Measurements from ENCODE around the gene PDZD8.

Gene PDZD8

GRCh38 chr10:117390420-117390819 lies 15.2 kb upstream of the PDZD8 start:
- no peak for DNase-seq

GRCh38 chr10:117386805-117387204 lies 11.6 kb upstream of the PDZD8 start:
- no peak for DNase-seq

DNA sequence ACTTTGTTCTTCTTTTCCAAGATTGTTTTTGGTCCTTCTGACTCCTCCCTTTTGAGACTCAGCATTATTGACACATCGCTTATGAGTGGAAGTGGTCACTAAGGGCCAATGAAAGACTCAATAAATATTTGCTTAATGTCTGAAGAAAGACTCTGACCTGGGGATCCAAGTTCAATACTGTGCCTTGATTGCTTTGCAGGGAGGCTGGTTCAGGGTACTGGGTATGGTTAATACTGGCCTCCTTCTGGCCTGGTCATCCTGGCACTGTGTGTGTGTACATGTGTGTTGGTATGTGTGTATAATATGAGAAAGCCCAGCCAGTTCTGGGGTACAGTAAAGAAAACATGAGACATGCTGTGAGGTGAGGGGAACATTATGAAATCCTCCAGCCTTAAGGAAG lies 7.6 kb upstream of the PDZD8 start:
- DNase-seq: no peak

DNA sequence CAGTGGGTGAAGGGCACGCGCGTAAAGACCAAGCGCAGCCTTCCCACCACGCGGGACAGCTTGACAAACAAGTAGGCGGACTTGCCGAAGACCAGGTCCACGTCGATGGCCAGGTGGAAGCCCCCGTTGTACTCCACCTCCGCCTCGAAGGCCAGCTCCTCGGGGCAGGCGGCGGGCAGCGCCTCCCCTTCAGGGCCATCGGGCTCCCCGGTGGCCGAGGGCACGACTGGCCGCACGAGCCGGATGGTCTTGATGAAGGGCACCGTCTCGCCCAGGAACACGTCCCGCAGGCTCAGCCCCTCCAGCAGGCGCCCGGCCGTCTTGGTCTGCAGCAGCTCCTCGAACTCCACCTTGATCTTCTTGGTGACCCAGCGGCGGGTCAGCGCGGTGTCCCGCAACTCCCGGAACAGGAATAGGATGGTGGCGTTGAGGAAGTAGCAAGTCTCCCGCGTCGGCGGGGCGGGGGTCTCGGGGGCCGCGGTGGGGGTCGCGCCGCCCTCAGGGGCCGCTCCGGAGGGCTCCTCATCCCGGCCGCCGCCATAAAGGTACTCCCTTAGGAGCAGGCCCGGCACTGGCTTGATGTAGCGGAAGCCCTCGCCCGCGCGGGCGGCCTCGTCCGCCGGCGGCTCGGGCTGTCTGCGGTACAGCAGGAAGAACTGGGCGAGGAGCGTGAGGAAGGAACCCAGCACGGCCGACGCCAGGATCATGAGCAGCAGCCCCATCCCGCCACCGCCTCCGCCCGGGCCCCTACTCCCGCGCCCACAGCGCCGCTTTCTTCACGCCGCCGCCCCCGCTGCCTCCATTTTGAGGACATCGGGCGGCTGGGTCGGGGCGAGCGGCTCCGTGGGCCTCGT lies 507 bp downstream of the PDZD8 start:
- peak; percentile 24 for DNase-seq

DNA sequence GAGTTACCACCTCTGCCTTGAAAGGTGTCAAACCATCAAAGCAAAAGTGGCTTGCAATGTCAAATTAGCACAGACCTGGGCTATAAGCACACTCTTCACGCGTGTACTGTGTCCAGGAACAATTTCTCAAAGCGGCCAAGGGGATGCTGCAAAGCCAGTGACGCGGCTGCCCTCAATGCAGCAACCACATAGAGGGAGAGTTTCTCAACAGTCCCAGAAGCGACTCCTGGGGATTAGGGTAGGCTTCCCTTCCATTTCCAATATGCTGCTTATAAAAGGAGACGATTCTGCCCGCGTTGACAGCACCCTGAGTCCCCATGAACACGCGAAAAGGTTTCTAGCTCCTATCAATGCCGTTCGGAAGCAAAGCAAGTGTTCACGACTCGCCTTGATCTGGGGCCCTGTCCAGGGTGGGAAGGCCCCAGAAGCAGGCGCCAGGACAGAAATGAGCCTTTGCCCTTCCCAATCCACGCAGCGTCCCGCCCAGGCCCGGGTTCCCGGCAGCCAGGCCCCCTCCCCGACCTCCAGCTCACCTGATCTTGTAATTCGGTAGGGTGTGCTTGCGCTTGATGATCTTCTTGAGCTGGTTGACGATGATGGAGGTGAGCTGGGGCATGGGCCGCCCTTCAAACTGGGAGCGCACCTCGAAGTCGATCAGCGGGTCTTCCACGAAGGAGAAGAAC lies 1.3 kb downstream of the PDZD8 start:
- peak; percentile 13 for DNase-seq

DNA sequence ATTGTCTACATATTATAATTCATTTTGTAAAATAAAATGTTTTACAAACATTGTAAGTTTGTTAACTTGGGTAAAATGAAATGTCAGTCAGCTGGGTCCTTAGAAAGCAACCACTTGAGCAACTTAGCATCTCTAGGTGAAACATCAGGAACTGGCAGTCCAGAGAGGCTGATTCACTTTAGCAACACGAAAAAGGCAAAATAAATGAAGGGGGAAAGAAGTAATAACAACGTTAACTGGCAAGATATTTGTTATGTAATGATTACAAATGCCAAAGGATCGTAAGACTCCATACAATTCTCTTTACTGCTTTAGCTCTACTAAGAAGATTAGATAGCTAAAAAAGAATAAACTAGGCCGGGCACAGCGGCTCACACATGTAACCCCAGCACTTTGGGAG lies 5.0 kb downstream of the PDZD8 start:
- DNase-seq: no peak

- DNase-seq: no peak
Measured at GRCh38 chr10:117367718-117368117, 7.5 kb downstream of the PDZD8 start.

DNA sequence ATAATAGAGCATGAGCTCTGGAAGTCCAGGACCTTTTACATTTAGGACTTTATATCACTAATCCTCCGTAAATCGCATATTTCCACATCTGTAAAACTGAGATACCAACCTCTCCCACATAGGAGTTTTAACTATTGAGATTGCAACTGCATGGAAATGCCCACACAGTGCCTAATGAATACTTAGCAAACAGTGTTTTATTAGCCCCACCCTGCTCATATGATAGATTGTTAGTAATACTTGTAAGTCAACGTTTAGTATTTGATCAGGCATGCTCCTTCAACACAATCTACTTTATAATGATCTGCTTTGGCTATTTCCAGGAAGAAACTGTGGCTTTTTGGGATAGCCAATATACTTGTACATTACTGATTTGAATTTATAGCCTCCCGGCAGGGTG lies 8.5 kb downstream of the PDZD8 start:
- DNase-seq: no peak

DNA sequence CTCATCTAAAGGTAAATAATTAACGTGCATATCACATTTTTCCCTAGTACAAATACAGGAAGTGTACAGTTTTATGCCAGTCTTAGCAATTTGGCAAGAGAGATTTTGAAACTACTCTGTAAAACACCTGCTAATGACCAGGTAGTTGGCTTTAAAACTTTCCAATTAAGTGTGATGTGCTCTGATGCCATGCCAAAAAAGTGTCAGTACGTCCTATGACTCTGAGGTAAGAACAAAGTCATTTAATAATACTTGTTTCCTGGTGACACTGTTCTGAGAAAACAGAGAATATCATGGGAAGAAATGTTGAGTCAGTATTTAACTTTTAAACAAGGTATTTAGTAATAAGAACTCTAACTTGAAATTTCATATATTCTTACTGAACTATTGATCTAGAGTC lies 9.6 kb downstream of the PDZD8 start:
- no peak for DNase-seq

GRCh38 chr10:117364110-117364960 lies 10.9 kb downstream of the PDZD8 start:
- DNase-seq: no peak

GRCh38 chr10:117363028-117363427 lies 12.2 kb downstream of the PDZD8 start:
- no peak for DNase-seq

- DNase-seq: no peak
Measured at GRCh38 chr10:117362313-117362712, 12.9 kb downstream of the PDZD8 start.

- no peak for DNase-seq
Measured at GRCh38 chr10:117360994-117361667, 14.1 kb downstream of the PDZD8 start.

DNA sequence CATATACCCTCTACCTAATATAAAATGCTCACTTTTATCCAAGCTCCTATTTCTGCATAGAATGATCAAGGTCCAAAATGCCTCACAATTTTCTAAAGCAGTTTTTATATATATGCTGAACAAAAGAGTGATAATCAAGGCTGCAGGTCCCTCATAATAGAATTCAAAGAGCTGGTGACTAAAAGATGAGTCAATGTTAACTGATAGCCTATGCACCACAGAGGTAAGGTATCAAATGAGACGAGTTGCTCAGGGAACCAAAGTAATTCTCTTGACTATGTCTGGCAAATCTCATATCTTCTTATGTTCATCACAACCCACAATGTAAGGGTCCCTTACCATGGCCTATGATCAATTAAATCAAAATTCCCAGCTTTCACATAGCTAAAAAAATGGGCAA lies 15.2 kb downstream of the PDZD8 start:
- DNase-seq: no peak

DNA sequence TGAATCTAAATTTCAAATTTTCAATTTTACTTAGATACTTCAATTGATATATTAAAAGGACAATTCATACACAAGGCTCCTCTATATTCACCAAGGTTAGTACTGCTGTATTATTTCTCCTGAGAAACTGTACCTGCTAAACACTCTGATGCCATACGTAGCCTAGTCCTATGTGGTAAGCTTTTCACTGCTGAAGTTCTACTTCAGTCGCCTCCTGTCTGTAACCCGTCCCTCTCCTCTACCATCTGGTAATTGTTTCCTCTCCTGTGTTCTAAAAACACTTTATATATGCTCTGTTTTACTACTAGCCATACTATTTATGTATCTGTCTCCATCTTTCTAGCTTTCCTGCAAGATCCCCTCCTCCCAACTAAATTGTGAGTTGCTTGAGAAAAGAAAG lies 20.2 kb downstream of the PDZD8 start:
- no peak for DNase-seq

DNA sequence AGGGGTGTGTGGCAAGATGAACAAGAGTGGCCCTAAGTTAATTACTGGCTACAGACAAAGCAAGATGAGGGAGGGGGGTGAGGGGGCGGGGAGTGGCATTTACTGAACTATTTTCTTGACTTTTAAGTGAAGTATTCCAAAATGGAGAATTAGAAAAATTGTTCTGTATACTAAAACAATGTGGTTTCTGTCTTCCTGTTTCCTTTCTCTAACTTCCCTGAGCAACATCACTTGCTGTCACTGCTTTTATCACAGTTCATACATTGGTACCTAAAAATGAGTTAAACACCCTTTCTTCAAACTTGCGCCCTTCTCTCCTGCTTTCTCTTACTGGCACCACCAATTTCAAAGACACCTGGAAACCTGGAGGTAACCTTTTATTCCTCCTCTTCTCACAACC lies 21.6 kb downstream of the PDZD8 start:
- no peak for DNase-seq

- DNase-seq: no peak
Measured at GRCh38 chr10:117352724-117353123, 22.5 kb downstream of the PDZD8 start.

- DNase-seq: no peak
Measured at GRCh38 chr10:117351996-117352395, 23.2 kb downstream of the PDZD8 start.

DNA sequence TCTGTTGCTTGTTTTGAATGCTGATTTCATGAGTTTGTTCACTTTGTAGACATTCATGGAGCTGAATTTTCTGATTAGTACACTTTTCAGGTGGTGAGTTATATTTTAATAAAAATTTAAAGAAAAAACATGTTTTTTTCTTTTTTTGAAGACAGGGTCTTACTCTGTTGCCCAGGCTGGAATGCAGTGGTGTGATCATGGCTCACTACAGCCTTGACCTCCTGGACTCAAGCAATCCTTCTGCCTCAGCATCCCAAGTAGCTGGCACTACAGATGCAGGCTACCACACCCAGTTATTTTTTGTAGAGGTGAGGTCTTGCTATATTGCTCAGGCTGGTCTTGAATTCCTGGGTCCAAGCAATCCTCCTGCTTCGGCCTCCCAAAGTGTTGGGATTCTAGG lies 23.7 kb downstream of the PDZD8 start:
- no peak for DNase-seq

GRCh38 chr10:117350909-117351308 lies 24.3 kb downstream of the PDZD8 start:
- DNase-seq: no peak

DNA sequence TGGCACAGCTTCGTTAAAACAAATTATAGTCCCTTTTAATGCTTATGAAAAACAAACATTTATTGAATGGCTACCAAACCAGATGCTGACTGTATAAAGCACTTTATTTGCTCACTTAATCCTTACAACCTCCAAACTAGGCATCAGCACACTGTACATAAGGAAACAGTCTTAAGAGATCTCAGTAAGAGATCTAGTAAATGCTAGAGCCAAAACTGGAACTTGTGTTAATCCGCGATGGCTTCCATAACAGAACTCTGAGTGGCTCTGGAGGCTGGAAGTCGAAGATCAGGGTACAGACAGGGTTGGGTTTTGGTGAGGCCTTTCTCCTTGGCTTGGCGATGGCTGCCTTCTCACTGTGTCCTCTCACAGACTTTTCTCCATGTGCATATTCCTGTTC lies 27.0 kb downstream of the PDZD8 start:
- DNase-seq: no peak

- DNase-seq: no peak
Measured at GRCh38 chr10:117346574-117346973, 28.7 kb downstream of the PDZD8 start.

GRCh38 chr10:117345143-117345542 lies 30.1 kb downstream of the PDZD8 start:
- DNase-seq: no peak
